Keratinocyte (primary cell): ENCODE measurements around the gene LIG3. TPM values are rescaled to one million over a fixed set of nuclear protein-coding genes. Genes with fewer than 3 reads are reported as not detected.

Source experiments
- DNase-seq: peaks from one replicate; pipeline ENCODE4 v3.0.0-alpha.2; 2011; ENCODE audit warnings: low read depth, missing footprints, low spot score
- FAIRE-seq: peaks from 2 replicates; lab custom pipeline; 2011; peaks lifted over from hg19 to GRCh38; lab: Jason Lieb, UNC
- H2AFZ ChIP-seq: 2 replicates; pipeline ENCODE4 v1.6.0; 2012; ENCODE audit warnings: low read length, control low read depth, inconsistent platforms; ENCODE audit not compliant: control insufficient read depth
- H3K27ac ChIP-seq: 2 replicates; pipeline ENCODE4 v1.5.1; 2011; ENCODE audit warnings: low read length; ENCODE audit not compliant: control insufficient read depth, insufficient read depth
- H3K27me3 ChIP-seq: 3 replicates; pipeline ENCODE4 v1.6.0; 2011; ENCODE audit warnings: low read length; ENCODE audit not compliant: control insufficient read depth, insufficient read depth; ENCODE audit errors: extremely low read depth
- H3K36me3 ChIP-seq, 2 experiments: 2 replicates in 1 of 2; 3 replicates in 1 of 2; pipeline ENCODE4 v1.5.1; 2011; ENCODE audit warnings: low read length in 2 of 2, mild to moderate bottlenecking in 1 of 2; ENCODE audit not compliant: control insufficient read depth in 2 of 2, insufficient read depth in 2 of 2; ENCODE audit errors: extremely low read depth in 1 of 2
- H3K4me1 ChIP-seq: 3 replicates; pipeline ENCODE4 v1.5.1; 2011; ENCODE audit warnings: low read length; ENCODE audit not compliant: control insufficient read depth, insufficient read depth; ENCODE audit errors: extremely low read depth
- H3K4me2 ChIP-seq: 3 replicates; pipeline ENCODE4 v1.6.0; 2011; ENCODE audit warnings: low read depth, low read length; ENCODE audit not compliant: control insufficient read depth, insufficient read depth; ENCODE audit errors: extremely low read depth
- H3K4me3 ChIP-seq, 3 experiments: fragments of 200-600 bp in 1 of 3; sonication (generic) in 1 of 3; 2 replicates in 2 of 3; 3 replicates in 1 of 3; pipeline ENCODE4 v1.5.1; 2011 to 2016; ENCODE audit warnings: low read length in 3 of 3, mild to moderate bottlenecking in 3 of 3, control low read depth in 2 of 3, inconsistent platforms in 1 of 3, low read depth in 1 of 3, mixed read lengths in 1 of 3, mixed run types in 1 of 3, moderate library complexity in 1 of 3; ENCODE audit not compliant: control insufficient read depth in 2 of 3, insufficient read depth in 2 of 3; ENCODE audit errors: extremely low read depth in 1 of 3
- H3K79me2 ChIP-seq: 2 replicates; pipeline ENCODE4 v1.6.0; 2012; ENCODE audit warnings: low read length; ENCODE audit not compliant: control insufficient read depth, insufficient read depth
- H3K9ac ChIP-seq: 3 replicates; pipeline ENCODE4 v1.6.0; 2011; ENCODE audit warnings: low read length; ENCODE audit not compliant: control insufficient read depth, insufficient read depth; ENCODE audit errors: extremely low read depth
- H3K9me1 ChIP-seq: 3 replicates; pipeline ENCODE4 v1.6.0; 2011; ENCODE audit warnings: low read length; ENCODE audit not compliant: control insufficient read depth, insufficient read depth; ENCODE audit errors: extremely low read depth
- H3K9me3 ChIP-seq: 2 replicates; pipeline ENCODE4 v1.5.1; 2012; ENCODE audit warnings: low read depth, low read length; ENCODE audit not compliant: control insufficient read depth
- H4K20me1 ChIP-seq: 3 replicates; pipeline ENCODE4 v1.6.0; 2011; ENCODE audit warnings: low read length; ENCODE audit not compliant: control insufficient read depth, insufficient read depth; ENCODE audit errors: extremely low read depth
- EZH2 ChIP-seq: IDR thresholded peaks from one replicate; pipeline ENCODE4 v1.6.1; 2012; ENCODE audit warnings: inconsistent platforms, mild to moderate bottlenecking, low read length, moderate library complexity
- dilution Hi-C: fragments of 300-500 bp; cut with MboI; formaldehyde crosslinking; loops from one replicate; pipeline ENCODE4 v1.7.0; 2020; ENCODE audit warnings: low sequenced_read_pairs; ENCODE audit not compliant: extremely low pct_ligation_motif_present
- polyA plus RNA-seq, 5 experiments: library from polyadenylated mRNA; depleted of rRNA in 3 of 5; stranded (reverse) in 3 of 5; stranded (forward) in 1 of 5; unstranded in 1 of 5; fragments of >200 nt; gene quantifications; 1 replicate in 1 of 5; 2 replicates in 3 of 5; 3 replicates in 1 of 5; pipeline versions ENCODE4 v1.2.1 to v1.2.3, GENCODE V29; 2011 to 2012; ENCODE audit warnings: missing spikeins in 2 of 5, low read depth in 1 of 5, low replicate concordance in 1 of 5
- TF ChIP-seq, protein P1 (sequence below), 3 experiments: IDR thresholded peaks in 1 of 3; conservative IDR thresholded peaks in 1 of 3; optimal IDR thresholded peaks in 1 of 3; 2 replicates in 2 of 3; 3 replicates in 1 of 3; pipeline versions ENCODE3 to v1.5.1; 2011; ENCODE audit warnings: low read length in 3 of 3, mild to moderate bottlenecking in 3 of 3, moderate library complexity in 2 of 3, control low read depth in 1 of 3, inconsistent platforms in 1 of 3; ENCODE audit not compliant: insufficient read depth in 2 of 3; ENCODE audit errors: extremely low read depth in 1 of 3

Gene LIG3
- polyA plus RNA-seq, 1 donor (not counting 4 experiments of a cell fraction or from before 2014, with no cell fraction given): 29.3 TPM

DNA sequence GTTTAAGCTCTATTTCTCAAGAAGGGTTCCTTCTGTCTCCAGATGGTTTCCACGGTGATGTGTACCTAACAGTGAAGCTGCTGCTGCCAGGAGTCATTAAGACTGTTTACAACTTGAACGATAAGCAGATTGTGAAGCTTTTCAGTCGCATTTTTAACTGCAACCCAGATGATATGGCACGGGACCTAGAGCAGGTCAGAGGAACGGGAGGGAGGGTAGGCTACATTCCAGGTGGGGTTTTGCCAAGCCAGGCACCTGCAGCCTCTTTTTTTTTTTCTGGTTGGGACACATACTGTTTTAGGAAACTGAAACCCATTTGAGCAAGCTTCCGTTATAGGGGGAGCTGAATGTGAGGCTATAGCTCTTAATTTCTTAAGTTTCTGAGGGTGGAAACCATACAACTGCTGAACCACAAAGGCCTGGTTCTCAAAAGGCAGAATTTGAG, 10.6 kb downstream of the LIG3 start:
- no peak for DNase-seq
- no peaks in the 10 kb centered on the region for H4K20me1 ChIP-seq
- H3K36me3 ChIP-seq: peaks cover 24 to 27% of the 10 kb centered on the region in 2 experiments
- H3K4me1 ChIP-seq: no peaks in the 10 kb centered on the region
- H3K27ac ChIP-seq: no peak overlapping the region
- no peaks in the 10 kb centered on the region for H3K79me2 ChIP-seq
- no peaks in the 10 kb centered on the region for H3K9me1 ChIP-seq
- no peak overlapping the region for H2AFZ ChIP-seq
- FAIRE-seq: no peak
- dilution Hi-C loops: no loop called here
- H3K9me3 ChIP-seq: no peaks in the 10 kb centered on the region
- no peak overlapping the region for H3K4me3 ChIP-seq
- no peak for TF ChIP-seq EZH2
- TF ChIP-seq, protein P1, sequence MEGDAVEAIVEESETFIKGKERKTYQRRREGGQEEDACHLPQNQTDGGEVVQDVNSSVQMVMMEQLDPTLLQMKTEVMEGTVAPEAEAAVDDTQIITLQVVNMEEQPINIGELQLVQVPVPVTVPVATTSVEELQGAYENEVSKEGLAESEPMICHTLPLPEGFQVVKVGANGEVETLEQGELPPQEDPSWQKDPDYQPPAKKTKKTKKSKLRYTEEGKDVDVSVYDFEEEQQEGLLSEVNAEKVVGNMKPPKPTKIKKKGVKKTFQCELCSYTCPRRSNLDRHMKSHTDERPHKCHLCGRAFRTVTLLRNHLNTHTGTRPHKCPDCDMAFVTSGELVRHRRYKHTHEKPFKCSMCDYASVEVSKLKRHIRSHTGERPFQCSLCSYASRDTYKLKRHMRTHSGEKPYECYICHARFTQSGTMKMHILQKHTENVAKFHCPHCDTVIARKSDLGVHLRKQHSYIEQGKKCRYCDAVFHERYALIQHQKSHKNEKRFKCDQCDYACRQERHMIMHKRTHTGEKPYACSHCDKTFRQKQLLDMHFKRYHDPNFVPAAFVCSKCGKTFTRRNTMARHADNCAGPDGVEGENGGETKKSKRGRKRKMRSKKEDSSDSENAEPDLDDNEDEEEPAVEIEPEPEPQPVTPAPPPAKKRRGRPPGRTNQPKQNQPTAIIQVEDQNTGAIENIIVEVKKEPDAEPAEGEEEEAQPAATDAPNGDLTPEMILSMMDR (optimal IDR thresholded peaks at IDR 0.05 in 1 of 3, IDR thresholded peaks at IDR 0.05 in 1 of 3, conservative IDR thresholded peaks at IDR 0.05 in 1 of 3; ENCODE audit: extremely low read depth in 1 of 3, insufficient read depth in 2 of 3, low read length in 3 of 3): no peak
- no peak overlapping the region for H3K9ac ChIP-seq
- no peak overlapping the region for H3K4me2 ChIP-seq
- no peaks in the 10 kb centered on the region for H3K27me3 ChIP-seq

DNA sequence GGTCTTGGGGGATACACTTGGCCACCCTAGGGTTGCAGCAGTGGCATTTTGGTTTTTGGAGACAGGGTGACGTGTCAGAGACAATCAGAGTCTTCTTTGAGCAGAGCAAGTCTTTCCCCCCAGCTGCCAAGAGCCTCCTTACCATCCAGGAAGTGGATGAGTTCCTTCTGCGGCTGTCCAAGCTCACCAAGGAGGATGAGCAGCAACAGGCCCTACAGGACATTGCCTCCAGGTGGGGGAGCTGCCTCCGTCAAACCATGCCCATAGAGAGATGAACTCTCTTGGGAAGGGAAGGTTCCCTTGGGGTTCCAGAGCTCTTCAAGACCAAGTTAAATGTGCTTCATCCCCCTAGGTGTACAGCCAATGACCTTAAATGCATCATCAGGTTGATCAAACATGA, 11.3 kb downstream of the LIG3 start:
- H4K20me1 ChIP-seq: no peaks in the 10 kb centered on the region
- no peaks in the 10 kb centered on the region for H3K27me3 ChIP-seq
- H3K36me3 ChIP-seq: peaks cover 31% of the 10 kb centered on the region in 2 experiments
- DNase-seq (no peak), FAIRE-seq (no peak)
- no peak overlapping the region for H3K27ac ChIP-seq
- no peak overlapping the region for H3K4me3 ChIP-seq
- no peak overlapping the region for H3K4me2 ChIP-seq
- H3K79me2 ChIP-seq: no peaks in the 10 kb centered on the region
- H3K9me3 ChIP-seq: no peaks in the 10 kb centered on the region
- no peaks in the 10 kb centered on the region for H3K4me1 ChIP-seq
- no peak overlapping the region for H2AFZ ChIP-seq
- H3K9me1 ChIP-seq: no peaks in the 10 kb centered on the region
- TF ChIP-seq, protein P1 (optimal IDR thresholded peaks at IDR 0.05 in 1 of 3, IDR thresholded peaks at IDR 0.05 in 1 of 3, conservative IDR thresholded peaks at IDR 0.05 in 1 of 3; ENCODE audit: extremely low read depth in 1 of 3, insufficient read depth in 2 of 3, low read length in 3 of 3): no peak
- no peak for TF ChIP-seq EZH2
- H3K9ac ChIP-seq: no peak overlapping the region
- dilution Hi-C loops: no loop called here
